Mesothelial cell of epicardium (in vitro differentiated cells): ENCODE measurements around the gene CCDC88B. TPM values are rescaled to one million over a fixed set of nuclear protein-coding genes. Genes with fewer than 3 reads are reported as not detected.

Source experiments
- DNase-seq, 2 experiments: peaks; one replicate each; pipeline ENCODE4 v3.0.0; 2021; ENCODE audit warnings: low spot score in 2 of 2; ENCODE audit not compliant: unreplicated experiment in 2 of 2
- H3K27ac Mint-ChIP-seq: 2 replicates; pipeline ENCODE4 v1.8.0; 2021; ENCODE audit warnings: mixed read lengths
- H3K27me3 Mint-ChIP-seq: 2 replicates; pipeline ENCODE4 v1.8.0; 2021; ENCODE audit warnings: low read depth, mixed read lengths
- H3K36me3 Mint-ChIP-seq: 2 replicates; pipeline ENCODE4 v1.8.0; 2021; ENCODE audit warnings: mixed read lengths
- H3K4me1 Mint-ChIP-seq: 2 replicates; pipeline ENCODE4 v1.8.0; 2021; ENCODE audit warnings: mixed read lengths
- H3K4me3 Mint-ChIP-seq: 2 replicates; pipeline ENCODE4 v1.8.0; 2021; ENCODE audit warnings: mild to moderate bottlenecking, moderate library complexity, mixed read lengths
- H3K9me3 Mint-ChIP-seq: 2 replicates; pipeline ENCODE4 v1.8.0; 2021; ENCODE audit warnings: mixed read lengths
- CTCF ChIP-seq: fragments of 200-600 bp; sonication (generic); IDR thresholded peaks from one replicate; pipeline ENCODE4 v1.5.0; 2021; ENCODE audit warnings: antibody characterized with exemption; ENCODE audit not compliant: unreplicated experiment
- total RNA-seq: library from RNA; stranded (reverse); gene quantifications from 3 replicates; pipeline ENCODE4 v1.2.1, GENCODE V29; 2021

The CCDC88B gene
- total RNA-seq, 1 donor from 2014 or later = 11.5 TPM

- Mint-ChIP-seq H3K4me1 (peaks cover 13% of the 10 kb centered on the region), H3K36me3 (no peaks in the 10 kb centered on the region), H3K27me3 (peaks cover 3% of the 10 kb centered on the region), H3K4me3 (peak overlapping the region; percentile 44), H3K27ac (peak overlapping the region; percentile 56), H3K9me3 (no peaks in the 10 kb centered on the region)
- DNase-seq = peak; percentile 79 to 90
- no peak for TF ChIP-seq CTCF
Measured at GRCh38 chr11:64341851-64342791, 2.1 kb downstream of the CCDC88B start.

DNA sequence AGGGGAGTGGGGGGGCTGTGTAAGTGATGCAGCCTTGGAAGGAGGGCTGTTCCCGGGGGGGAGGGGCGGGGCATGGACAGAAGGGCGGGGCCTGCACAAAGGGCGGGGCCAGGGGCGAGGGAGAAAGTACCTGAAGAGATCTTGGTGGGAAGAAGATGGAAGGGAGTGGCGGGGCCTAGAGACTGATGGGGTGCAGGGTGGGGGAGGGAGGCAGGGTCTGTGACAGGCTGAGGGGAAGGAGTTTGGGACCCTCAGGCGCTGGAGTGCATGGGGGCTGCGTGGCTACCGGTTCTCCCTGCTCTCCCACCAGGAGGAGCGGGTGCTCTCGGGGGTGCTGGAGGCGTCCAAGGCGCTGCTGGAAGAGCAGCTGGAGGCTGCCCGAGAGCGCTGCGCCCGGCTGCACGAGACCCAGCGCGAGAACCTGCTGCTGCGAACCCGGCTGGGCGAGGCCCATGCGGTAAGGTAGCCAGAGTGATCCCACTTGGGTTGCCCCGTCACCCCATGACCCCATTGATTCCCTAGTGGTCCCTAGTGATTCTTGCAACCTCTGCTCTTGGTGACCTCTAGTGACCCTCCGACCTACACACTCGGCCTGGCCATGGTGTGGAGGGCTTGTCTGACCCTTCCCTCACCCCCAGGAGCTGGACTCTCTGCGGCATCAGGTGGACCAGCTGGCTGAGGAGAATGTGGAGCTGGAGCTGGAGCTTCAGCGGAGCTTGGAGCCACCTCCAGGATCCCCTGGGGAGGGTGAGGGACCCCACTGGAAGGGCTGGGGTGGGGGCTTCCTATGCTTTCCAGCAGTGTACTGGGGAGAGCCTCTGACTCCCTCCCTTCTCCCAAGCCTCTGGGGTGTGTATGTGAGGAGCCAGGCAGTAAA is 3.1 kb downstream of the CCDC88B start:
- H3K4me1 Mint-ChIP-seq = peaks cover 11% of the 10 kb centered on the region
- peaks cover 3% of the 10 kb centered on the region for H3K27me3 Mint-ChIP-seq
- DNase-seq = no peak
- H3K36me3 Mint-ChIP-seq = no peaks in the 10 kb centered on the region
- H3K4me3 Mint-ChIP-seq = no peak overlapping the region
- H3K9me3 Mint-ChIP-seq = no peaks in the 10 kb centered on the region
- TF ChIP-seq CTCF = no peak
- H3K27ac Mint-ChIP-seq = no peak overlapping the region

GRCh38 chr11:64343767-64344559 is 4.0 kb downstream of the CCDC88B start:
- H3K27me3 Mint-ChIP-seq = peaks cover 3% of the 10 kb centered on the region
- TF ChIP-seq CTCF = no peak
- no peaks in the 10 kb centered on the region for H3K36me3 Mint-ChIP-seq
- no peak overlapping the region for H3K27ac Mint-ChIP-seq
- H3K4me1 Mint-ChIP-seq = peaks cover 8% of the 10 kb centered on the region
- H3K4me3 Mint-ChIP-seq = no peak overlapping the region
- H3K9me3 Mint-ChIP-seq = no peaks in the 10 kb centered on the region
- no peak for DNase-seq

GRCh38 chr11:64344787-64345186 is 4.8 kb downstream of the CCDC88B start:
- TF ChIP-seq CTCF = no peak
- Mint-ChIP-seq H3K4me1 (peaks cover 8% of the 10 kb centered on the region), H3K36me3 (no peaks in the 10 kb centered on the region), H3K27ac (no peak overlapping the region), H3K9me3 (no peaks in the 10 kb centered on the region), H3K27me3 (peaks cover 3% of the 10 kb centered on the region), H3K4me3 (no peak overlapping the region)
- no peak for DNase-seq

- H3K36me3 Mint-ChIP-seq = no peaks in the 10 kb centered on the region
- H3K9me3 Mint-ChIP-seq = no peaks in the 10 kb centered on the region
- no peaks in the 10 kb centered on the region for H3K4me1 Mint-ChIP-seq
- no peak overlapping the region for H3K4me3 Mint-ChIP-seq
- DNase-seq = no peak
- no peak overlapping the region for H3K27ac Mint-ChIP-seq
- H3K27me3 Mint-ChIP-seq = no peaks in the 10 kb centered on the region
- no peak for TF ChIP-seq CTCF
Measured at GRCh38 chr11:64347193-64347867, 7.3 kb downstream of the CCDC88B start.
